ENCODE measurements around the gene RPS8. TPM values are rescaled to one million over a fixed set of nuclear protein-coding genes. Genes with fewer than 3 reads are reported as not detected.

Gene RPS8
- total RNA-seq, 1 donor from 2014 or later, result 3,767 TPM

DNA sequence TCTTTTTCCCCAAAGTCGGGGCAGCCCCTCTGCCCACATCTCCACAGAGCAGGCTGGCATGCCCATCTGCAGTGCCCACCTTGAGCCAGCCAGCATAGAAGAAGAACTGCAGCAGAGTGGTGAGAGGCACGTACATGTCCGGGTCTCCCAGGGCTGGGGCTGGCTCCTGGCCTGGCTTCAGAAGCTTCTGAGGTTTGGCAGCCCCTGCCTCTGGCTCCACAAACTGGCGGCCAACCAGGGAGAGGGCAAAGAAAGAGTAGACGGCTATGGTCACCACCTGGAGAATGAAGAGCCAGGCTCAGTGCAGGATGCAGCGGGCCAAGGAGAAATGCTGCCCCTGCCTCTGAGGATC, 9.7 kb downstream of the RPS8 start:
- ATAC-seq (ENCODE audit: low read depth), result no peak
- DNase-seq, result no peak
- peak overlapping the region; percentile 75 for H3K4me3 Mint-ChIP-seq
- H3K36me3 Mint-ChIP-seq (ENCODE audit: low read depth), result peaks cover 22% of the 10 kb centered on the region
- intact Hi-C loops (cut with micrococcal nuclease), result loop anchor here (2.0 to 10.0 kb wide), 5 partner anchors 46 to 902 kb away; partner anchors contain the start of genes EIF2B3, GPBP1L1, KIF2C and RNU5D-1
- peak overlapping the region; percentile 86 for H3K27ac Mint-ChIP-seq
- ChIA-PET CTCF (interaction anchor here (0.7 to 3.6 kb wide), 12 partner anchors 8 to 515 kb away, joined by 3 to 13 read pairs (median 4); partner anchors contain the start of genes PLK3 and RNU5D-1), POLR2A (interaction anchor here (0.7 to 9.4 kb wide), 11 partner anchors 8 to 518 kb away, joined by 3 to 113 read pairs (median 25); partner anchors contain the start of genes ARMH1, HECTD3, PLK3 and RNU5D-1)
- no peaks in the 10 kb centered on the region for H3K27me3 Mint-ChIP-seq
- H3K4me1 Mint-ChIP-seq, result peaks cover 37% of the 10 kb centered on the region
- TF ChIP-seq CTCF (IDR thresholded peaks at IDR 0.05), result no peak
- no peaks in the 10 kb centered on the region for H3K9me3 Mint-ChIP-seq

GRCh38 chr1:44785501-44786137, 10.3 kb downstream of the RPS8 start:
- POLR2A ChIA-PET, result interaction anchor here (0.6 to 9.4 kb wide), 11 partner anchors 10 to 518 kb away, joined by 3 to 113 read pairs (median 25); partner anchors contain the start of genes ARMH1, EIF2B3, HECTD3 and PLK3
- H3K27ac Mint-ChIP-seq, result peak overlapping the region; percentile 86
- no peaks in the 10 kb centered on the region for H3K27me3 Mint-ChIP-seq
- H3K9me3 Mint-ChIP-seq, result no peaks in the 10 kb centered on the region
- H3K4me3 Mint-ChIP-seq, result peak overlapping the region; percentile 75
- CTCF ChIA-PET, result interaction anchor here (0.7 to 3.6 kb wide), 8 partner anchors 14 to 515 kb away, joined by 3 to 13 read pairs (median 4); partner anchors contain the start of genes HECTD3, PLK3 and UROD
- H3K36me3 Mint-ChIP-seq (ENCODE audit: low read depth), result peaks cover 16% of the 10 kb centered on the region
- DNase-seq (no peak), ATAC-seq (ENCODE audit: low read depth) (no peak)
- intact Hi-C loops (cut with micrococcal nuclease), result loop anchor here (1.0 to 10.0 kb wide), 12 partner anchors 10 to 902 kb away; partner anchors contain the start of genes EIF2B3, GPBP1L1, KIF2C and PTCH2
- H3K4me1 Mint-ChIP-seq, result peaks cover 32% of the 10 kb centered on the region
- no peak for TF ChIP-seq CTCF (IDR thresholded peaks at IDR 0.05)

DNA sequence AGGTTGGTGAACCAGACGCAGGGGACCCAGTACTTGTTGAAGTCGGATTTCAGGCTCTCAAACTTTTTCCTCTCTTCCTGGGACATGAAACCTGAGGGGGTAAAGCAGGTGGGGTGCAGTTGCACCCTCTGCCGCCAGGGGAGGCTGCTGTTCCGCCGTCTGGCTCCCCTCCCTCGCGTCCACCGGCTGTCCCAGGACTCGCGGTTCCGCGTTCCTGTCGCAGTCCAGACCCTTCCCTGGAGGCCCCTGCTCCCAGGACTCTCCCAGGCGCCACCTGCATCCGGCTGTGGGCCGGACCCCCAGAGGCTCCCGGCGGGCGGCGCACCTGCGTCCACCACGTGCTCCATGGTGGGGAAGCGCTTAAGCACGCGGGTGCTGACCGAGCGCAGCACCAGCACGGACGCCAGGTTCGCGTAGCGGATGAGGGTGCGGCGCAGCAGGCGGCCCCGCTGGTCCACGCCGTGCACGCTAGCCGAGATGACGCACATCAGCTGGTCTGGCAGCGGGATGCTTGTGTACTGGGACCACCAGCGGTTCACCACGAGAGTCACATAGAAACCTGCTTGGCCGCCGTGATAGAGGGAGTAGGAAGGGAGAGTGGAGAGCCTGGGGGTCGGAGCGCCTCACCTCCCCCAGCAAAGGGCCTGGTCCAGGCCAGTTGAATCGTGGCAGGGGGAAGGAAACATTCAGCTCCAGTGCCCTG, 10.9 kb downstream of the RPS8 start:
- CTCF ChIA-PET, result interaction anchor here (0.7 to 3.6 kb wide), 8 partner anchors 14 to 514 kb away, joined by 3 to 13 read pairs (median 4); partner anchors contain the start of genes HECTD3, PLK3 and UROD
- intact Hi-C loops (cut with micrococcal nuclease), result loop anchor here (1.0 to 10.0 kb wide), 10 partner anchors 11 to 901 kb away; partner anchors contain the start of genes EIF2B3, GPBP1L1, PTCH2 and RPS8
- ATAC-seq (ENCODE audit: low read depth), result peak; percentile 79
- Mint-ChIP-seq H3K4me3 (peak overlapping the region; percentile 75), H3K36me3 (ENCODE audit: low read depth) (peaks cover 10% of the 10 kb centered on the region), H3K27me3 (no peaks in the 10 kb centered on the region), H3K9me3 (no peaks in the 10 kb centered on the region), H3K27ac (peak overlapping the region; percentile 86), H3K4me1 (peaks cover 32% of the 10 kb centered on the region)
- TF ChIP-seq CTCF (IDR thresholded peaks at IDR 0.05), result peak; percentile 100
- POLR2A ChIA-PET, result interaction anchor here (0.6 to 9.4 kb wide), 14 partner anchors 11 to 517 kb away, joined by 3 to 113 read pairs (median 8); partner anchors contain the start of genes EIF2B3, HECTD3, PLK3 and RNU5D-1
- DNase-seq, result peak; percentile 81

DNA sequence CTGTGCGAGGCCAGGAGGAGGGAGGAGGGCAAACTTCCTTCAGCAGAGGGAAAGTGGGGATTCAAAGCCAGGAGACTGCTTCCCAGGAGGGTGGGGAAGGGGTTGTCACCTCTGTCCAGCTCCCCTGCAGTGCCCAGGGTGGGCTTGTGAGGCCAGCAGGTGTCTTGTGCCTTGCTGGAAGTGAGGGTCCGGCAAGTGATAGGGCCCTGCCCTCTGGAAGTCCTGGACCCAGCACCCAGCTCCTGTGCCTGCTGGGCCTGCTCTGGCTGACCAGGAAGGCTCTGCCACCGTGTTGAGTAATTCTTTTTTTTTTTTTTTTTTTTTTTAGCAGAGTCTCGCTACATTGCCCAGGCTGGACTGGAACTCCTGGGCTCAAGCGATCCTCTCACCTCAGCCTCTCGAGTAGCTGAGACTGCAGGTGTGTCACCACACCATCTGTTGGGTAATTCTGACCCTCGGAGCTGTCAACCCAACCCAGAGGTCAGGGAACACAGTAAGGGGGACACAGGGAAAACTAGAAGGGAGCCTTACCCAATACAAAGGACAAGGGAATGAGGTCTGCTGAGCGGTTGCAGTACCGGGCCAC, 11.6 kb downstream of the RPS8 start:
- H3K27ac Mint-ChIP-seq, result peak overlapping the region; percentile 86
- peak overlapping the region; percentile 75 for H3K4me3 Mint-ChIP-seq
- no peaks in the 10 kb centered on the region for H3K27me3 Mint-ChIP-seq
- no peaks in the 10 kb centered on the region for H3K9me3 Mint-ChIP-seq
- ChIA-PET CTCF (interaction anchor here (0.7 to 3.6 kb wide), 5 partner anchors 22 to 225 kb away, joined by 3 to 13 read pairs (median 6); partner anchors contain the start of genes HECTD3 and UROD), POLR2A (interaction anchor here (1.0 to 9.4 kb wide), 12 partner anchors 12 to 516 kb away, joined by 3 to 113 read pairs (median 18); partner anchors contain the start of genes EIF2B3, HECTD3, PLK3 and RNU5D-1)
- intact Hi-C loops (cut with micrococcal nuclease), result loop anchor here (1.0 to 10.0 kb wide), 10 partner anchors 12 to 900 kb away; partner anchors contain the start of genes EIF2B3, GPBP1L1, PTCH2 and RPS8
- DNase-seq (no peak), ATAC-seq (ENCODE audit: low read depth) (no peak)
- peaks cover 5% of the 10 kb centered on the region for H3K36me3 Mint-ChIP-seq (ENCODE audit: low read depth)
- H3K4me1 Mint-ChIP-seq, result peaks cover 32% of the 10 kb centered on the region
- TF ChIP-seq CTCF (IDR thresholded peaks at IDR 0.05), result no peak
